IPS-NIHi11 (cell line): ENCODE data around the gene ACY1.
A peak's percentile ranks its signal among the peaks of the same experiment; 100 is the strongest.
"Not testable (repeated sequence)": the region's sequence is repeated elsewhere in the genome, so short reads cannot be mapped to it uniquely, and the experiment has no call there.

Experiments used
- DNase-seq: peaks from one replicate; pipeline ENCODE4 v3.0.0; 2012; ENCODE audit warnings: mixed read lengths, low spot score

ACY1 gene

GRCh38 chr3:51983578-51984268 lies 388 bp downstream of the ACY1 start:
- no peak for DNase-seq

DNA sequence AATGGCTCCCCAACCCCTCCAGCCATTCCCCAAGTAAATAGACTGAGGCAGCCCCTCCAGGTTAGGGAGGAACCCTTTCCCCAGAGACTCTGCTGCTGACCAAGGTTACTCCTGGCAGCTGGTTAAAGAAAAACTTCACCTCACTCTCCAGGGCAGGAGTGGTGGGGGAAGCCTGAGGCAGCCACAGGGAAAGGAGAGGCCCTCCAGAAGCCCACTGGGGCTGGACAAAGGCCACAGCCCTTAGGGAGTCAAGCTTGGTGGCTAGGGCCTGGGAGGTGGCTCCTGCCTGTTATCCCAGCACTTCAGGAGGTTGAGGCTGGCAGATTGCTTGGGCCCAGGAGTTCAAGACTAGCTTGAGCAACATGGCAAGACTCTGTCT lies 923 bp downstream of the ACY1 start:
- no peak for DNase-seq

GRCh38 chr3:51985063-51985462 lies 1.7 kb downstream of the ACY1 start:
- DNase-seq = no peak

GRCh38 chr3:51986010-51986947 lies 2.9 kb downstream of the ACY1 start:
- DNase-seq = no peak

DNA sequence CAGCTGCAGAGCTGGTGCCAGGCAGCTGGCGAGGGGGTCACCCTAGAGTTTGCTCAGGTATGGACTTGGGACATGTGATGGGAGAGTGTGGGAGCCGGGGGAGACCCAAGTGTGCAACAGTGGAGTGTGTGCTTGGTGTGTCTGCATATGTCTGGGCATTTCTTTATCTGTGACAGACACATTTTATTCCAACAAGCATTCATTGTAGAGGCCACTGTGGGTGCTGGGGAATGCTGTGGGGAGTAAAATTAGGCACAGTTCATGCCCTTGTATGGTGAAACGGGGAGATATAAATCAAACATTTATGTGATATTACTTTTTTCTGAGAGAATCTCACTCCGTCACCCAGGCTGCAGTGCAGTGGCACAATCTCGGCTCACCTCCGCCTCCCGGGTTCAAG lies 4.2 kb downstream of the ACY1 start:
- DNase-seq = no peak

- DNase-seq = no peak
Observed at GRCh38 chr3:51988286-51989146, 5.2 kb downstream of the ACY1 start.

DNA sequence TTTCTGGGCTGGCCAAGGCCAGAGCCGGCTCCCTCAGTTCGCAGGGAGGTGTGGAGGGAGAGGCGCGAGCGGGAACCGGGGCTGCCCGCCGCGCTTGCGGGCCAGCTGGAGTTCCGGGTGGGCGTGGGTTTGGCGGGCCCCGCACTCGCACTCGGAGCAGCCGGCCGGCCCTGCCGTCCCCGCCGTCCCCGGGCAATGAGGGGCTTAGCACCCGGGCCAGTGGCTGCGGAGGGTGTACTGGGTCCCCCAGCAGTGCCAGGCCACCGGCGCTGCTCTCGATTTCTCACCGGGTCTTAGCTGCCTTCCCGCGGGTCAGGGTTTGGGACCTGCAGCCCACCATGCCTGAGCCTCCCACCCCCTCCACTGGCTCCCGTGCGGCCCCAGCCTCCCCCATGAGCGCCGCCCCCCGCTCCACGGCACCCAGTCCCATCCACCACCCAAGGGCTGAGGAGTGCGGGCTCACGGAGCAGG lies 7.2 kb downstream of the ACY1 start:
- DNase-seq = not testable (repeated sequence)

DNA sequence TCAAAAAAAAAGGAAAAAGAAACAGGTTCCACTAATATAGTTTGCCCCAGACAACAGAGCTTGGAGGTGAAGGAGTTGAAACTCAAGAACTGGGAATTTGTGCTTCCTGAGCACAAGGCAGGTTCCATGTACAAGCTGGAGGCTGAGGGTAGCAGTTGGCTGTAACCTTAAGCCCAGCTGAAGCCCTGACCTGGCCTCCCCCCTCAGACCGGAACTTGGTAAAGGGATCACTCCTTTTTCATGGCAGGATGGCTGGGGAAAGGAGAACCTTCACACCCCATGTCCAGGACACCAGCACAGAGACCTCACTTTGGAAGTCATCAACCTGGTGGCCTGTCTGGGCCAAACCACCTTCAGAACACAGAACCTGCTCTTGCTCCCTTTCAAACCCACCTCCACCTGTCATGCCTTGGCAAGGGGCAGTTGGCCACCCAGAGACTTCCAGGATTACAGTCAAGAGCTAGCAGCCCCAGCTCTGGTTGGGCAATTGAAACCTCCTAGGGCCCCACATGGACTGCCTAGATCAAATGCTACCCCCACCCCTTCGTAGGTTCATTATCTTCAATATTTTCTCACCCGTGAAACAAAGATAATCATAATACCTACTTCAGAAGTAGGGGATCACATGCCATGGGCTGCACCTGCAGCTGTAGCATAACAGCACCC lies 8.8 kb downstream of the ACY1 start:
- DNase-seq = no peak

DNA sequence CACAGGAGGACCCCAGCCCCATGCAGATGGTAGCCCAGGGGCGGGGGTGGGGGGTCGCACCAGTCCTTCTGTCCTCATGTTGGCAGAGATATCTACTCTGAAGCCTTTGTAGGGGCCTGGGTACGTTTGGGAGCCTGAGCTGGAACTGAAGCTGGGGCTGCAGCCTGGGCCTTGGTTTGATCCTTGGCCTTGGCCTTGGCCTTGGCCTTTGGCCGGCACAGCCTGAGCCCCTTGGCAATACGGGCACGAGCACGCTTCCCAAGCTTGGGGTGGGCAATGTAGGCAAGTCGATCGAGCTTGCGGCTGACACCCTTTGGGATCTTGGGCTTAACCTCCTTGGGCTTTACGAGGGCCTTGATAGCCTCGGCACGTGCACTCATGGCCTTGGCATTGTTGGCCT lies 10.3 kb downstream of the ACY1 start:
- not testable (repeated sequence) for DNase-seq

DNA sequence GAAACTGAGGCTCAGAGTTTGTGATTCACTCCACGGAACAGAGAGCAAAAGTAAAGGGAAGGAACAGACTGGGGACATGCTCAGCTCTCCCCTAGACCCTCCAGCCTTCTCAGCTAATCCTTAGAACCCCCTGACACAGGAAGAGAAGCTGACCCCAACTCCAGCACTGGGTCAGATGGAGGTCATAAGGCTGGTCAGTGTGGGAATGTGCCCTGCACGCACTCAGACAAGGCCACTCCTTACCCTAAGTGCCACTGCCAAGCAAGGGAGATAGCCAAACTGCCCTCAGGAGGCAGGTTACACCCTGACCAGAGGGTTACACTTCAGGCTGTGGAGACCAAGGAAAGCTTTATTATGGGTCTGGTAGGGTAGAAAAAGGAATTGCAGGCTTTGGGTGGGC lies 11.2 kb downstream of the ACY1 start:
- no peak for DNase-seq

- peak; percentile 90 for DNase-seq
Observed at GRCh38 chr3:51995346-51996163, 12.2 kb downstream of the ACY1 start, which contains the start of gene RPL29. RPL29 (minus strand) TSS chr3:51995895; CDS start chr3:51995461, 434 bp downstream.

- DNase-seq = no peak
Observed at GRCh38 chr3:51997172-51997571, 13.8 kb downstream of the ACY1 start.

- DNase-seq = no peak
Observed at GRCh38 chr3:51997935-51998596, 14.7 kb downstream of the ACY1 start.

- DNase-seq = no peak
Observed at GRCh38 chr3:51998774-51999173, 15.4 kb downstream of the ACY1 start.

GRCh38 chr3:51999846-52000245 lies 16.5 kb downstream of the ACY1 start:
- DNase-seq = no peak

DNA sequence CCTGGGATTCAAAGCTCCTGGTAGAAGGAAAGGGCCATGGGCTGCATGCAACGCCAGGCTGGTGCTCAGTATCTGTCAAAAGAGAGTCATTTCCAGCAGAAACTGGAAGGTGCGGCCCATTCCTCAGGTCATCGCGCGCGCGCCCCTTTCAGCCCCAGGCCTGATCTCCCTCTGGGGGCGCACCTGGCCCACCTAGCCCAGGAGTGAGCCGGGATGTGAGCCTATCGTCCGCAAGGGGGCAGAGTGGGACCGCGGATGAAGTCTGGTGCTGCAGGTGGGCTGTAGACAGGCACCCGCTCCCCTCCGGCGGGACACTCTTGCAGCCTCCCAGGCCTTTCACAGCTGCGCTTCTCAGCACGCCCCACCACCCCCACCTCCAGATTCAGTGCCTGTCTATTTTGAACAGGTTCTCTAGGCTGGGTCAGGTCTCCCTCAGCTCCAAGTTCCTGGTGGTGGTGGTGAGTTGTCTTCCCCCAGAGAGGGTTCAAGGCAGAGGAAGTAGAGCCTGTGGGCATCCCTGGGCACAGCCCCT lies 18.2 kb downstream of the ACY1 start:
- DNase-seq = peak; percentile 95

GRCh38 chr3:52002748-52003147 lies 19.4 kb downstream of the ACY1 start:
- DNase-seq = no peak

GRCh38 chr3:52004163-52004787 lies 20.9 kb downstream of the ACY1 start:
- peak; percentile 64 for DNase-seq

GRCh38 chr3:52004906-52005395 lies 21.6 kb downstream of the ACY1 start:
- DNase-seq = no peak
